ENCODE measurements around the gene SACM1L.

GRCh38 chr3:45775571-45776300, 86.5 kb downstream of the SACM1L start:
- TF ChIP-seq CTCF (conservative IDR thresholded peaks at IDR 0.05; ENCODE audit: low read length), result no peak
- TF ChIP-seq EZH2phosphoT487 (IDR thresholded peaks at IDR 0.05; ENCODE audit: borderline replicate concordance), result no peak
